GM18519 (cell line): ENCODE data around the gene PIP5K1B.

Experiments
- ATAC-seq: cut with Tn5 transposase; IDR thresholded peaks from one replicate; pipeline ENCODE4 v1.9.1; 2021; ENCODE audit warnings: mild to moderate bottlenecking, moderate library complexity; ENCODE audit not compliant: unreplicated experiment, low FRiP score

PIP5K1B gene

GRCh38 chr9:68804911-68805889, 100.2 kb downstream of the PIP5K1B start:
- ATAC-seq, result no peak

DNA sequence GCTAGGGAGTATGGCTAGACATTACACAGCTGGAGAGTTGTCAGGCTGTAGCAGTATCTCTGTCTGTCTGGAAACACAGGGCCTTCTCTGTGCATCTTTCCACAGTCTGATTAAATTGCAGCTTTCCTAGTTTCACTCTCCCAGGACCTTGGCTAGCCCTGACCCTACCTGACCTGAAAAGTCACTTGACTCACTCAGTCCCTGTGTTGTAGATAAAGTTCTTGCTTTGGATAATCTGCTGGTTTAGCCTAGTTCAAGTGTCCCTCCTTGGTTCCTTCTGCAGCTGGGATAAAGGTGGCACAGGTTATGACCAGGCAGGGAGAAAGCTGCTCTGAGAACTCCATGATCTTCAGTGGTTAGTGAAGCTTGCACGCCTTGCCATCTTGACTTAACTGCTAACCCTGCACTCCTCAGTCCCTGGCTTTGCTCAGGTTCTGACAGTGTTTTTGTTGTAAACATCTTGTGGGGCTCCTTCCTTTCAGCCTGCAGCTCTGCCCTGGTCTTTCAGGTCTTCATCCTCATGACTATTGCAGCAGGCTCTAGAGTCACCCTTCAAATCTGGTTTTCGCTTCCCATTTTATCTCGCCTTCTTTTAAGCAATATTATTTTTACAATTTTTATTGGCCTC, 101.0 kb downstream of the PIP5K1B start:
- no peak for ATAC-seq

- ATAC-seq, result no peak
Measured at GRCh38 chr9:68808338-68808890, 103.4 kb downstream of the PIP5K1B start.

- no peak for ATAC-seq
Measured at GRCh38 chr9:68817079-68817875, 112.2 kb downstream of the PIP5K1B start.

DNA sequence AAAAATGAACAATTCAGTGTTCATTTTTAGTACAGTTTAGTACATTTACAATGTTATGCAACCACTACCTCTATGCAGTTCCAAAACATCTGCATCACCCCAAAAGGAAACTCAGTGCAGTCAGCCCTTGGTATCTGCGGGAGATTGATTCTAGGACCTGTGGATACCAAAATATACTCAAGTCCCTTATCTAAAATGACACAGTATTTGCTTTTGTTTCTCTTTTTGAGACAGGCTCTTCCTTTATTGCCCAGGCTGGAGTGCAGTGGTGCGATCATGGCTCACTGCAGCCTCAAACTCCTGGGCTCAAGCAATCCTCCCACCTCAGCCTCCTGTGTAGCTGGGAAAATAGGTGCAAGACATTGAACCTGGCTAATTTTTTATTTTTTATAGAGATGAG, 114.0 kb downstream of the PIP5K1B start:
- no peak for ATAC-seq

DNA sequence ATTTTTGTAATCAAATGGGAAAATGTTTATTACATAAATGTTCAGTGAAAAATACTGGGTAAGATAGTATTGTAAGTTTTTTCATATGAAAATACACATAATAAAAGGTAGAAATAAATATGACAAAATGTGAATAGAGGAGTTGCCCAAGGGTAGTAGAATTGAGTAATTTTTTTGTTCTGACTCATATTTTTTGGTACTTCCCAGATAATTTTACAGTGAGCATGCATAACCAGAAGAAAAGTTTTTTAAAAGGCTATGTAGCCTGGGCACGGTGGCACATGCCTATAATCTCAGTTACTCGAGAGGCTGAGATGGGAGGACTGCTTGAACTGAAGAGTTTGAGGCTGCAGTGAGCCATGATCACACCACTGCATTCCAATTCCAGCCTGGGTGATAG, 116.9 kb downstream of the PIP5K1B start:
- ATAC-seq, result no peak

- no peak for ATAC-seq
Measured at GRCh38 chr9:68822596-68823165, 117.6 kb downstream of the PIP5K1B start.

DNA sequence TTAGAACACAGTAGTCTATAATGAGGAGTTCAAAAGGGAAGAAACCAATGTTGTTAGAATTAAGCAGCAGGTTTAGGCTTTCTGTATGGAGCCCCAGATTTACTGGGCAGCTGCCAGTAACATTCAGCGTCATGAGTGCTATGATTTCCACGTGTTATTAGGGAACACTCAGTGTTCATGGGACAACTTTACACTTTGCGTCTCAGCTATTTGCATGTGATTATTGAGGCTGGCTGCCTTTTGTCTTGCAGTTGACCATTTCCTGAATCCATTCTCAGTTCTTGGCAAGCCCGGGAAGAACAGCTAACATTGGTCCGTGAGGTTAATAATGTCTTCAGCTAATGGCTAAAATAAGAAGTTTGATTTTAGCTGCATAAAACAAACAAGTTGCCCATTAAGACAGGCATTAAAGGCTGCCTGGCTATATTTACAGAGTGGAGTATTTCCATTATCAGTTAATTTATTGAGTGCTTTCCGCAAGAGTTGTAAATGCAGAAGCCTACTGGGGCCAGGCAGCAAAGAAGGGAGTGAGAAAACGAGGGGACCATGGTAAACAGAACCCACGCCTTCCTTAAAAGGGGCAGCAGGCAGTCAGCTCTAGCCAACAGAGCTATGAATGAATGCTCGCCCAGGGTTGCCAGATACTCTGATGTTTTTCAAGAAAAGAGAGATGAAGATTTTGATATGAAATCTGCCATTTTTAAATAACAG, 120.9 kb downstream of the PIP5K1B start:
- ATAC-seq, result no peak

DNA sequence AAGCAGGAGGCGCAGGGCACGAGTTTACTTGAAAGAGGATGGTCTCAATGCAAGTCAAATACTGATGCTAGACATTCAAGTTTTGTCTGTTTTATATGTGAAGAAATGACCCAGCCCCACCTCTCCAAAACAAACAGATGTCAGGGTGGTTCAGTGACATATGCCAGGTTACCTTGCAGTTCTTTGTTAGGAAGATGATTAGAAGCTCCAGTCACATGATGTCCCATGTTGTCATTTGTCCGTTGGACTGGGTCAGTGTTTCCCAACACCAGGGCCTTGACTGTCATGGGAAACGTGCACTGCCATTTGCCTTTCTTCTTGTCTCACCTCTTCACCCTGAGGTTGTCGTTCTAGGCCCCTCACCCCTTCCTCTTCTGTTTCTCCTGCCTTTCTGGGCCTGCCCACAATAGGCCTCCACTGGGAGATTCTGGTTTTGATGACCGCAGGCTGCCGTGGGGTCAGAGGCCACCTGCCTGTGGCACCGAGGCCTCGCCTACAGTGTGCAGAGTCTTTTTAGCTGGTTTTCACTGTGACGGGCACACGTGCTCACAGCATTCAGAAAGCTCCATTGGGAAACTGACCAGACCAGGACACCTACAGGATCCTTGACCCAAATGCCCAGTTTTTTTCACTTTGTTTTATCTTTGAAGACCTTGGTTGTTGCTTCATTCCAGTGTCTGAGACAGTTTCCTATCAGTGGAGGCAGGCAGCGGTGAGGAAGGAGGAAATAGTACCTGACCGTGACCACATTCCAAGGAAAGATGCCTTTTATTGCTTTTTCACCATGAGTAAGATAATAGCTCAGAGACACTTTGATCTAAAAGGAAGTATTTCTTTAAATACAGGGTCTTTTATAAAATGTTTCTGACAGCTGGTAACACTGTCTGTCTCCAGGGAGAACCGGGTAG, 123.1 kb downstream of the PIP5K1B start:
- ATAC-seq, result no peak

- no peak for ATAC-seq
Measured at GRCh38 chr9:68832101-68832500, 127.1 kb downstream of the PIP5K1B start.

GRCh38 chr9:68832861-68833518, 128.0 kb downstream of the PIP5K1B start:
- ATAC-seq, result no peak

DNA sequence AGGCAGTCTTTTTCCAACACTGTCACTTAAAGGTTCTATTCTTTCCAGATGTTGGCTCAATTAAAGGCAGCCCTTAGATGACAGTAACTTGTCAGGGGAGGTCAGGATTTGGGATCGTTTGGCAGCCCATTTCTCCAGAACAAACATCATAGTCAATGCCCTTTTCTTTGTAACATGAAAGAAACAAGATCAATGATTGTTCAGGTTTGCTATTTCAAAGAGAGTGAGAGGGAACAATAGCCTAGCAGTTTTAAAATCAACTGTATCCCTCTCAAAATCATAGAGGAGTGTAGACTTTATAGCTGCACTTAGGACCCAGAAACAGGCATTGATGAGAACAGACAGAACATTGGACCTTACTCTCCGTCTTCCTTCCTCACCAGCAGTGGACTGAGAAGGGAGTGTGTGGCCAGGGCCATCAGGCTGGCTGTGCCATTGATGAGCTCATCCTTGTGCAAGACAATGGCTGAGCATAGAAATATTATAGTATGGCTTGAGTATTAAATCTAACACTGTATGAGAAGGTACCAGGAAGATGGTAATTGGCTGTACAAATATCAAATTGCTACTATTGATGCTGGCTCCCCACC, 130.0 kb downstream of the PIP5K1B start:
- no peak for ATAC-seq

DNA sequence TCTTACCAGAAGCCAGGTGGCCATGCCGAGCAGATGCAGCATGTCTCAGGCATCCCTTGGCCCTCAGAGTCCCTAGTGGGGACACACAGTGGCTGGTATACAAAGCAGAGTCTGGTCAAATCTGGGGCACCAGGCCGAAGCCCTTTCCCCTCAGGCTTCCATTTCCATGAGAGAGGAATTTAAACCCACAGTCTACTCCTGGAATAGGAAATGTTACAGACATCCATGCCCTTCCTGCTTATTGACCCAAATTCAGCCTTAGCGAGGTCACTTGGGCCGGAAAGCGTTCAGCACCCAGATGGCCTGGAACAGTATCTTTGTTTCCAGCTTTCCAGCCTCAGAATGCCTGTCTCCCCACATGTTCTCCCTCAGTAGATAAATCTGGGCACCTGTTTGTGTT, 131.7 kb downstream of the PIP5K1B start:
- no peak for ATAC-seq

DNA sequence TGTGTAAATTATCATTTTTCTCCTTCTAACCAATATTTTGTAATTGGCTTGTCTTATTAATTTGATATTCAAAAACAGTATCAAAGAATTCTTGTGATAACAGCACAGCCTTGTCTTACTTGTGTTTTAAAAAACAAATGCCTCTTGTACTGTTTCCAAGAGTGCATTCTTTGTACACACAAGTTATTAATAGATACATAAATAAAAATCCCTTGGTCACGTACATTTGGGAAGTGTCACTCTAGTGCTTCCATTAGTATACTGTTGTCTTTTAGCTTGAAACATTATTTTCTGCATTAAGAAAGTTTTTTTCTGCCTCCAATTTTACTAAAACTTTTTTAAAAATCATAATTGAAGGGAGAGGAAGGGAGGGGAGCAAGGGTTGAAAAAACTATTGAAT, 133.2 kb downstream of the PIP5K1B start:
- no peak for ATAC-seq

DNA sequence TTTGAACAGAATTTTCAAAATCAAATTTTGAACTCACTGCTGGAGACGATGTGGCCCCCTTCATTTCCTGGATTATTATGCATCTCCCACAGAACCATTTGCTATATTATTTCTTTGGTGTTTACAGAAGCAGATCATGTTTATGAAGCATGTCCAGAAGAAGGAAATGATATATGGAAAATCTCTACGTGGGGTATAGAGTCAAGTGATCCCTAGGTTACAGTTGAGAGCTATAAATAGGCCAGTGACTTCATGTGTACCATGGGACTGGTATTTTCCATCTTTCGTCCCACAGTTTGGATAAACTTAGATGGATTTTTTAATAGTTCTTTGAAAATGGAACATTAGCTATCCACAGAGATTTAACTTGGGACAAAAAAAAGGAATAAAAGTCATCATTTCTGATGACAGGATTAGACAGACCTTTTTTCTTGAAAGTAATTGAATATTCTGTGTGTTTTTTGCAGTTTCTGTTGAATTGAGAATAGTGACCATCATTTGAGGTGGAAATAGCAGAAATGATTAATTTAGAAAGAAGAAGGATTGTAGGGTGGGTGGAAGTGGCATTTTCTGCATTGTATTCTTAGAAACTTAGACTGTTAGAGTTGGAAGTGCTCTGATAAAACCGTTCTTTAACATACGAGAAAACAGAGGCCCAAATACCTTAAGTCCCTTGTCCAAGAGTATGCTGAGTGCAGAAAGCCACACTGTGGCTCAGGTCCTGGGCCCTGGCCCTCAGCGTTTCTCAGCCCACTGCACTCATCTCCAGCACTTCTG, 136.4 kb downstream of the PIP5K1B start:
- ATAC-seq, result no peak

DNA sequence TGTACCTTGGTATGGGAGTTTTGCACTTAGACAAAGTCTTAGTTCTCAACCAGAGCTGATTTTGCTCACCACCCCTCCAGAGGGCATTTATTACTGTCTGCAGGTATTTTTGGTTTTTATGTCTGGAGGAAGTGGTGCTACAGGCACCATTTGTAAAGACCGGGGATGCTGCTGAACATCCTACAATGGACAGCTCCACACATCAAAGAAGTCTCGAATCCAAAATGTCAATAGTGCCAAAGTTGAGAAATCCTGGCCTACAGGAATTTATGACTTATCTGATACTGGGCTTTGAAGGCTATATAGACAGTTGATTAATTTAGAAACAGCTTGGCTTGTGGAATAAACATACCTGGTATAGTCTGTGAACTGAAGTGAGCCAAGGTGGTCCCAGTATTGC, 137.5 kb downstream of the PIP5K1B start:
- ATAC-seq, result no peak

- ATAC-seq, result no peak
Measured at GRCh38 chr9:68843239-68843638, 138.2 kb downstream of the PIP5K1B start.
